ENCODE results near the gene ADGRG3. TPM values are rescaled to one million over a fixed set of nuclear protein-coding genes. Genes with fewer than 3 reads are reported as not detected.

Gene ADGRG3
- total and polyA plus RNA-seq, 2 of the 13 experiments (the other 11 are each of a cell fraction or from before 2014, with no cell fraction given), result 2.7 to 11.8 TPM

- TF ChIP-seq ZNF17 (CRISPR knock-in tag; IDR thresholded peaks at IDR 0.05) (no peak), ZNF747 (CRISPR knock-in tag; IDR thresholded peaks at IDR 0.05; ENCODE audit: borderline replicate concordance) (no peak), PAX8 (CRISPR knock-in tag; IDR thresholded peaks at IDR 0.05; ENCODE audit: borderline replicate concordance) (no peak), PCBP2 (optimal IDR thresholded peaks at IDR 0.05; ENCODE audit: low read depth, low read length, poor library complexity, severe bottlenecking) (no peak), NFRKB (IDR thresholded peaks at IDR 0.05) (no peak), XBP1 (CRISPR knock-in tag; IDR thresholded peaks at IDR 0.05) (no peak), KLF12 (CRISPR knock-in tag; IDR thresholded peaks at IDR 0.05; ENCODE audit: borderline replicate concordance) (no peak), ZNF674 (CRISPR knock-in tag; IDR thresholded peaks at IDR 0.05; ENCODE audit: low read depth) (0 out of 2 replicates have a peak, but pooled peaks have one; percentile 40), ZBTB3 (CRISPR knock-in tag; IDR thresholded peaks at IDR 0.05; ENCODE audit: borderline replicate concordance, low read depth) (no peak), CREB1 (IDR thresholded peaks at IDR 0.05) (no peak), CREB1 (CRISPR knock-in tag; IDR thresholded peaks at IDR 0.05) (no peak), SSRP1 (CRISPR knock-in tag; IDR thresholded peaks at IDR 0.05) (0 out of 2 replicates have a peak, but pooled peaks have one; percentile 17), ZNF562 (CRISPR knock-in tag; IDR thresholded peaks at IDR 0.05; ENCODE audit: borderline replicate concordance) (no peak), ZBTB38 (CRISPR knock-in tag; IDR thresholded peaks at IDR 0.05) (no peak), FOXA1 (IDR thresholded peaks at IDR 0.05) (no peak), FOXA1 (CRISPR knock-in tag; IDR thresholded peaks at IDR 0.05) (no peak), KLF15 (CRISPR knock-in tag; IDR thresholded peaks at IDR 0.05; ENCODE audit: borderline replicate concordance) (no peak), KDM1A (CRISPR knock-in tag; IDR thresholded peaks at IDR 0.05) (0 out of 2 replicates have a peak, but pooled peaks have one; percentile 33), RFX1 (IDR thresholded peaks at IDR 0.05) (no peak), ZNF337 (CRISPR knock-in tag; IDR thresholded peaks at IDR 0.05; ENCODE audit: borderline replicate concordance, low read depth) (no peak)
- TF ChIP-seq, protein P1, sequence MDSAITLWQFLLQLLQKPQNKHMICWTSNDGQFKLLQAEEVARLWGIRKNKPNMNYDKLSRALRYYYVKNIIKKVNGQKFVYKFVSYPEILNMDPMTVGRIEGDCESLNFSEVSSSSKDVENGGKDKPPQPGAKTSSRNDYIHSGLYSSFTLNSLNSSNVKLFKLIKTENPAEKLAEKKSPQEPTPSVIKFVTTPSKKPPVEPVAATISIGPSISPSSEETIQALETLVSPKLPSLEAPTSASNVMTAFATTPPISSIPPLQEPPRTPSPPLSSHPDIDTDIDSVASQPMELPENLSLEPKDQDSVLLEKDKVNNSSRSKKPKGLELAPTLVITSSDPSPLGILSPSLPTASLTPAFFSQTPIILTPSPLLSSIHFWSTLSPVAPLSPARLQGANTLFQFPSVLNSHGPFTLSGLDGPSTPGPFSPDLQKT (CRISPR knock-in tag; IDR thresholded peaks at IDR 0.05; ENCODE audit: borderline replicate concordance), result no peak
- TF ChIP-seq, protein P2, sequence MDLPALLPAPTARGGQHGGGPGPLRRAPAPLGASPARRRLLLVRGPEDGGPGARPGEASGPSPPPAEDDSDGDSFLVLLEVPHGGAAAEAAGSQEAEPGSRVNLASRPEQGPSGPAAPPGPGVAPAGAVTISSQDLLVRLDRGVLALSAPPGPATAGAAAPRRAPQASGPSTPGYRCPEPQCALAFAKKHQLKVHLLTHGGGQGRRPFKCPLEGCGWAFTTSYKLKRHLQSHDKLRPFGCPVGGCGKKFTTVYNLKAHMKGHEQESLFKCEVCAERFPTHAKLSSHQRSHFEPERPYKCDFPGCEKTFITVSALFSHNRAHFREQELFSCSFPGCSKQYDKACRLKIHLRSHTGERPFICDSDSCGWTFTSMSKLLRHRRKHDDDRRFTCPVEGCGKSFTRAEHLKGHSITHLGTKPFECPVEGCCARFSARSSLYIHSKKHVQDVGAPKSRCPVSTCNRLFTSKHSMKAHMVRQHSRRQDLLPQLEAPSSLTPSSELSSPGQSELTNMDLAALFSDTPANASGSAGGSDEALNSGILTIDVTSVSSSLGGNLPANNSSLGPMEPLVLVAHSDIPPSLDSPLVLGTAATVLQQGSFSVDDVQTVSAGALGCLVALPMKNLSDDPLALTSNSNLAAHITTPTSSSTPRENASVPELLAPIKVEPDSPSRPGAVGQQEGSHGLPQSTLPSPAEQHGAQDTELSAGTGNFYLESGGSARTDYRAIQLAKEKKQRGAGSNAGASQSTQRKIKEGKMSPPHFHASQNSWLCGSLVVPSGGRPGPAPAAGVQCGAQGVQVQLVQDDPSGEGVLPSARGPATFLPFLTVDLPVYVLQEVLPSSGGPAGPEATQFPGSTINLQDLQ (CRISPR knock-in tag; IDR thresholded peaks at IDR 0.05), result no peak
- TF ChIP-seq, protein P3, sequence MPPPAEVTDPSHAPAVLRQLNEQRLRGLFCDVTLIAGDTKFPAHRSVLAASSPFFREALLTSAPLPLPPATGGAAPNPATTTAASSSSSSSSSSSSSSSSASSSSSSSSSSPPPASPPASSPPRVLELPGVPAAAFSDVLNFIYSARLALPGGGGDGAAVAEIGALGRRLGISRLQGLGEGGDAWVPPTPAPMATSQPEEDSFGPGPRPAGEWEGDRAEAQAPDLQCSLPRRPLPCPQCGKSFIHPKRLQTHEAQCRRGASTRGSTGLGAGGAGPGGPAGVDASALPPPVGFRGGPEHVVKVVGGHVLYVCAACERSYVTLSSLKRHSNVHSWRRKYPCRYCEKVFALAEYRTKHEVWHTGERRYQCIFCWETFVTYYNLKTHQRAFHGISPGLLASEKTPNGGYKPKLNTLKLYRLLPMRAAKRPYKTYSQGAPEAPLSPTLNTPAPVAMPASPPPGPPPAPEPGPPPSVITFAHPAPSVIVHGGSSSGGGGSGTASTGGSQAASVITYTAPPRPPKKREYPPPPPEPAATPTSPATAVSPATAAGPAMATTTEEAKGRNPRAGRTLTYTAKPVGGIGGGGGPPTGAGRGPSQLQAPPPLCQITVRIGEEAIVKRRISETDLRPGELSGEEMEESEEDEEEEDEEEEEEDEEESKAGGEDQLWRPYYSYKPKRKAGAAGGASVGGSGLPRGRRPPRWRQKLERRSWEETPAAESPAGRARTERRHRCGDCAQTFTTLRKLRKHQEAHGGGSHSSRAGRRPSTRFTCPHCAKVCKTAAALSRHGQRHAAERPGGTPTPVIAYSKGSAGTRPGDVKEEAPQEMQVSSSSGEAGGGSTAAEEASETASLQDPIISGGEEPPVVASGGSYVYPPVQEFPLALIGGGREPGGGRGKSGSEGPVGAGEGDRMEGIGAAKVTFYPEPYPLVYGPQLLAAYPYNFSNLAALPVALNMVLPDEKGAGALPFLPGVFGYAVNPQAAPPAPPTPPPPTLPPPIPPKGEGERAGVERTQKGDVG (CRISPR knock-in tag; IDR thresholded peaks at IDR 0.05; ENCODE audit: borderline replicate concordance), result no peak
Measured at GRCh38 chr16:57734308-57734924, 66.3 kb downstream of the ADGRG3 start (continued).

Data from HepG2 (cell line).